Hematopoietic multipotent progenitor cell treated with erythropoietin and hydrocortisone succinate and interleukin-3 and kit ligand, for 15 days (in vitro differentiated cells): ENCODE results near the gene DSG2.
"Not testable (repeated sequence)": the region's sequence is repeated elsewhere in the genome, so short reads cannot be mapped to it uniquely, and the experiment has no call there.

Experiments used
- DNase-seq: peaks from one replicate; pipeline ENCODE4 v3.0.0-alpha.2; 2015; ENCODE audit warnings: low spot score

Gene DSG2

GRCh38 chr18:31497836-31498573 lies at the start of gene DSG2:
Gene DSG2, plus strand, starts transcription at chr18:31498177. Its CDS starts 75 bp downstream, at chr18:31498252.
- no peak for DNase-seq

GRCh38 chr18:31450409-31450808 lies 47.6 kb upstream of the DSG2 start:
- no peak for DNase-seq

- DNase-seq: no peak
Measured at GRCh38 chr18:31451625-31452024, 46.4 kb upstream of the DSG2 start.

DNA sequence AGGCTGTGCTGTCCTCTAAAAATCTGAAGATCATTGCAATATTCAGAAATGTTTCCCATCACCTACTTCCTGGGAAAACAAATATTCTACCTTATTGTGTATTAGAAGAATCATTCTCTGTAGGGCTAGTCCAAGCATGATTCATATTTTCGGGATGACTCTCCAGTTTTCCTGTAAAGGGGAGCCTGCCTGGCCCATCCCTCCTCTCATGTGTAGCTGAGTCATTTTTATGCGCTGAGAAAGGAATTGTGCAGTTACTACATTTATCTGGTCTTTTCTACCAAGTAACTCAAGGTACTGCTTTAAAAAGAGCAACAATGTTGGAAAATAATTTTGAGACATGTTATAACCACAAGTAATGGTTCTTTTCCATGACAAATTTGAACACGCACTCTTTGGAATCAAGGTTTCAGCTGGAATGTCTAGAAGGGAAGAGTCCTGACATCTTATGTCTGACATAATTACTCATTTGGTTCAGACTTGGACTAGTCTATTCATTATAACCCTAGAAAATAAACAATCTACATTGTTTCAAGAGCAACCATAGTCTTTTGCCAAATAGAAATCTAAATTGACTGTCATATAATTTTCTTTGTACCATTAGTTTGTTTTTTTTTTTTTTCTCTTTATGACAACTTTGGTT lies 43.8 kb upstream of the DSG2 start:
- no peak for DNase-seq

DNA sequence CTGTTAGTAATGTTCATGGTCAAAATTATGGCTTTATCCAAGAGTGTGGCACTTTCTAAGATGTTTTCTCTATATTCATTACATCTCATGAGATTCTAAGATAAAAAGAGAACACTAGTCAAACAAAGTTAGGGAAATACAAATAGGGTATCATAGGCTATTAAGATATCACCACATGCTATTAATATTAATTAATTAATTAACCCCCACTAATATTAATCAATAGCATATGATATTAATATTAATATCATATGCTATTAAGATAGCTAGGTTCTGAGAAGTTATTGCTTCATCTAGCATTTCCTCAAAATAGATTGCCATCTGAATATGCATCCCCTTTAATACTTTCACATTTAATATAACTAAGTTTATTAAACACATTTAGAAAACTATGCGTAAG lies 28.3 kb upstream of the DSG2 start:
- DNase-seq: no peak

- no peak for DNase-seq
Measured at GRCh38 chr18:31478688-31479087, 19.3 kb upstream of the DSG2 start.

DNA sequence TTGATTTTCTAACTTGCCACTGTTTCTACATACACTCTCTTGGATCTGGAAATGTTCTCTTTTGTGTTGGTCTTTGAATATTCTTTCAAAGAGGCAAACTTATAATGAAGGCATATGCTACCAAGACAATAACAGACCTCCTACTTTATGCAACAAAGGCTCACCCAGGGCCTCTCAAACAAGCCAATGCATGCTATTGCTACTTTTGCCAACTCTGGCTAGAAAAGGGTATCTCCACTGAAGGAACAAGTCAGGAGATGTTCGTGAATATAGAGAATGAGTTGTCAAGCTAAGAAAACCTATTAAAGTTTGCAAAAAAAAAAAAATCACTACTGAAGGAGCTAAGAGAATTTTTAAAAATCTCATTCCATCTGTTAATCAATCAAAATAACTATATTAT lies 15.9 kb upstream of the DSG2 start:
- DNase-seq: no peak

DNA sequence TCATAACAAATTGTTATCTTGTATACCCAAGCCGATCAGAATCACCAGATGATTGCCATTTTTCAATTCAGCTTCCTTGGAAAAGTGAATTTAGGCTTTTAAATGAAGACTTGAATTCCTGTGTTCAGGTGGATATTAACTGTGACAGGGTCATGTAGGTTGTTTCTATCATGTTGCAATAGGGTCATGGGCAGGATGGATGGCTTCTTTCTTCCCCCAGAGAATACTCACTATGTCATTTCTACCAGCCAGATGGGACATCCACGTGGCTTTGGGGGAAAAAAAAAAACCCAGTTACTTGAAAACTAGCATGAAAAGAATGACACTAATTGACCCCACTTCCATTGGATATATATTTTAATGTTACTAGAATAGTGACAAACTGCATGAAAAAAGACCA lies 14.6 kb upstream of the DSG2 start:
- no peak for DNase-seq

GRCh38 chr18:31484461-31484860 lies 13.5 kb upstream of the DSG2 start:
- DNase-seq: no peak

GRCh38 chr18:31486165-31486564 lies 11.8 kb upstream of the DSG2 start:
- no peak for DNase-seq

- DNase-seq: no peak
Measured at GRCh38 chr18:31487246-31488015, 10.5 kb upstream of the DSG2 start.

GRCh38 chr18:31489311-31489710 lies 8.7 kb upstream of the DSG2 start:
- no peak for DNase-seq

GRCh38 chr18:31490387-31490786 lies 7.6 kb upstream of the DSG2 start:
- no peak for DNase-seq

DNA sequence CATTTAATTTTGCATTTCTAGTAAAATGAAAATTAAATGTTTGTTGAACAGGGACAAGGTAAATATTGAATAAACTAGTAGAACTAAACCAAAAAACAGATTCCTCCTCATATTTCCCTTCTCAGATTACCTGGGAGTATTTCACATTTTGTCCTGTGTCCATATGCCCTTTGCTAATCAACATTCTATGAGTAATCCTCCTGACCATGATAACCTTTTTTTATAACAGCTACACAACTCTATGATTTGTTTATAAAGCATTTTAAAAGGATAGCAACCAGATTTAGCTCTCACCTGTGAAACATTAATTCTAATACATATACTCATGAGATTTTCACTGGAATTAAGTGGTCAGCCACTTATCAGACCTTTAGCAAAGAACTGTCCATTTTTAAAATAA lies 7.1 kb upstream of the DSG2 start:
- no peak for DNase-seq

GRCh38 chr18:31491586-31491985 lies 6.4 kb upstream of the DSG2 start:
- no peak for DNase-seq

DNA sequence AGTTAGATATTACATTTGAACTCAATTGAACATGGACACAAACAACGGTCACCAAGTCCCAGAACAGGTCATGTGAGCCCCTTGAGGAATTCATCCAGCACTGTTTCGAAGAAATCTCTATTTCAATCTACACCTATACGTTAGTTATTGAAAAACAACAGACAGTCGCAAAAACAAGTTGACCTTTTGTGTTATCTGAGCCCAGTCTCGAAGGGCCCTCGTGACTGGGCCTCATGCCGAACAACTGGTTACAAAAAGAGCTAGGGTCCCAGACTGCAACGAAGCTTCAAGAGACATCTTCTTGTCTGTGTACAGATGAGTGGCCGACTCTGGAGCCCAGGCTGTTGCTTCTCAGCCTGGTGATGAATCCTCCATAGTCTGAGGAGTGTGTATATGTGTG lies 5.3 kb upstream of the DSG2 start:
- DNase-seq: no peak

DNA sequence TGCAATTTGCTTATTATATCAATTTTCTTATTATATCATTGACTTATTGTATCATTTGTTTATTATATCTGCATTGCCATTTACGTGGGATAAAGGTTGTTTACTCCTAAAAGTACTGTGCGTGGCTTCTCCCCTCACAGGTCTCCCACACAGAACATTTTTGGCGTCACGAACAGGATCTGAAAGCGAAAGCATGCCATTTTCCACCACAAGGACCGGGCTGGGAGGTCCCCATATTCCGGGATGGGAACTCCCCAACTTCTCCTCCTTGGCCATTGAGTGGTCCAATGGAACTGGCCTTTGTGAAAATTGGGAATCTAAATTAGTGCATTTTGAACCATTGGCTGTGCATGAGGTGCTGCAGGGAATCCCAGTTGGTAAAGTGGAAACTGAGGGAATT lies 4.8 kb upstream of the DSG2 start:
- DNase-seq: no peak

DNA sequence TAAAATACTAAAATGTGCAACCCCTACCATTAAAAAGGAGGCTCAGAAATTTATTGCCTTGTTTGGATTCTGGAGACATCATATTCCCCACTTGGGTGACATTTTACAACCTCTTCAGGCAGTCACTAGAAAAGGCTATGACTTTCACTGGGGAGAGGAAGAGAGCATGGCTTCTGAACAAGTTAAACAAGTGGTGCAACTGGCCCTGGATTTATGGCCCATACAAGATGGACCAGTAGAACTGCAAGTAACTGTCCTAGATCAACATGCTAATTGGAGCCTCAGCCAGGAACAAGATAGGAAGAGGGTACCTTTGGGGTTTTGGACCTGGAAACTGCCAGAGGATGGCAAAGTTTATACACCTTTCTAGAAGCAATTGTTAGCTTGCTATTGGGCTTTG lies 4.0 kb upstream of the DSG2 start:
- no peak for DNase-seq

GRCh38 chr18:31494705-31495244 lies 3.2 kb upstream of the DSG2 start:
- not testable (repeated sequence) for DNase-seq

DNA sequence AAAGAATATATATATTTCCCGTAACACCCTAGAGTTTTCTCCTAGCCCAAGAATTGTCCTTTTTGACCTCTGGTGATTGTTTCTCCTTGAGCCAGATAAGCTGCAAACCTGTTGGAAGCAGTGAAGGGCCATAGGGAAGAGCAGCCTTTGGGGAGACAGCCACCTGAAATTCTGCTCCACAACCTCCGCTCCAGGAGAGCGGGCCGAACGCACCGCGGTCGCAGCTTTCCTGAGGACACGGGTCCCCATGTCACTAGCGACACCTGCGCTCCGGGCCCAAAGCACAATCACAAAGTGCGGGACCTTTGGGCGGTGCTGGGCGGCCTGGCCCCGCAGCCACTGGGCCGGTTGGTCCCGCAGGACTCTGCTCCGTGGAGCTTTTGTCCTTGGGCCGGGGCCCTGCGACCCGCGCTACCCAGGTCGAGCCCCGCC lies 557 bp upstream of the DSG2 start:
- no peak for DNase-seq

DNA sequence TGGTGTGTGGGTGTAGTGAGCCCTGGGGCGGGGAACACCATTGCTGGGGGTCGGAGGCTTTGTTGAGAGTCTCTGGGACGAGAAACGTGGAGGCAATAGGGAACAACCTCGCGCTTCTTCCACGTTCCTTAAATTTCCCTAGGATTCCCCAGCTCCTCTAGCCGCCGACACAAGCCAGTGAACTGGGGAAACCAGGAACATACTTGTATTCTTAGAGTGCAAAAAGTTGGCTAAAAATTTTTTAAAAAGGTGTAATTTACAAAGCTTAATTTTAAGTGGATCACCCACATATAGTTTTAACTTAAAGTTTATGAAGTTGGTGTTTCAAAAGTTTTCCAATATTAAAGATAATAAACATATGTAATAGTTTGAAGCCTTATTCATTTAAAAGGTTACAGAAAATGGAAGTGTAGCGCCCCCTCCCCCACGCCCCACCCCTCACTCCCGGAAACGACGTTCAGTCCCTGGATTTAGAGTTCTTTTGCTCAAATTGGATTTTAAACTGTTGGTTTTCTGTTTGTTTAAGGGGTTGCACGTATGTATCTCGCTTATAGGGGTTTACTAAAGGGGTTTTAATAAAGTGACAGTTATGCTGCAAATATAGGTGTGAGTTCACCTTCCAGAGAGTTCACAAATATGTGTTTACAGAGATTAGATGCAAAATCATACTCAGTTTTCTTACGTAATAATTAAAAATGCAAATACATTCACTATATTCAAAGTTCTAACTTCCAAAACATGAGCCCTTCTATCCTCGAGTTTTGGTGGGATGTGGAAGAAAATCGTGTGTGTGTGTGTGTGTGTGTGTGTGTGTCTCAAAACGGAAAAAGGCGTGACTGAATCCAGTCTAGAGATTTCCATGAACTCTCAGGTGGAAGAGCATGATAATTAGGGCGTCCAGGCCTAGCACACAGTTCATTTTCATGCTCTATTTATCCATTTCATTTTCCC lies 872 bp downstream of the DSG2 start:
- DNase-seq: no peak
